Calu3 (cell line): ENCODE data around the gene CYB561A3. TPM values are rescaled to one million over a fixed set of nuclear protein-coding genes. Genes with fewer than 3 reads are reported as not detected.

Experiments
- BruUV-seq: library from RNA; stranded (reverse); fragments of 400-500 nt; replicated peaks from 2 replicates; lab custom pipeline; 2021; lab: Mats Ljungman, UMichigan
- CTCF ChIA-PET: fragments of 300-600 bp; sonication (Branson Sonifier 250); formaldehyde crosslinking; loops from one replicate; lab custom pipeline; 2022; ENCODE audit warnings: antibody characterized with exemption; lab: Charles Lee
- DNase-seq: peaks from one replicate; pipeline ENCODE4 v3.0.0; 2022
- H3K27ac Mint-ChIP-seq: one replicate; pipeline ENCODE4 v1.8.0; 2022; ENCODE audit warnings: mixed read lengths; ENCODE audit not compliant: unreplicated experiment
- H3K27me3 Mint-ChIP-seq: one replicate; pipeline ENCODE4 v1.8.0; 2022; ENCODE audit warnings: mixed read lengths; ENCODE audit not compliant: unreplicated experiment
- H3K36me3 Mint-ChIP-seq: one replicate; pipeline ENCODE4 v1.8.0; 2022; ENCODE audit warnings: mild to moderate bottlenecking, moderate library complexity, mixed read lengths; ENCODE audit not compliant: insufficient read depth, unreplicated experiment
- H3K4me1 Mint-ChIP-seq: one replicate; pipeline ENCODE4 v1.8.0; 2022; ENCODE audit warnings: mild to moderate bottlenecking, low read depth, mixed read lengths; ENCODE audit not compliant: unreplicated experiment
- H3K4me3 Mint-ChIP-seq: one replicate; pipeline ENCODE4 v1.8.0; 2022; ENCODE audit warnings: mild to moderate bottlenecking, low read depth, moderate library complexity, mixed read lengths; ENCODE audit not compliant: unreplicated experiment
- H3K9me3 Mint-ChIP-seq: one replicate; pipeline ENCODE4 v1.8.0; 2022; ENCODE audit warnings: low read depth, mixed read lengths; ENCODE audit not compliant: unreplicated experiment
- intact Hi-C: fragments of 100-400 bp; cut with micrococcal nuclease; formaldehyde crosslinking; loops from one replicate; pipeline ENCODE4 v1.10.0; 2022; ENCODE audit not compliant: unreplicated experiment
- total RNA-seq: library from RNA; stranded (reverse); gene quantifications from 2 replicates; pipeline ENCODE4 v1.2.3, GENCODE V29; 2022
- TF ChIP-seq, protein P1 (sequence below): fragments of 200-600 bp; IDR thresholded peaks from one replicate; pipeline ENCODE4 v1.8.0; 2022; ENCODE audit warnings: antibody characterized with exemption; ENCODE audit not compliant: unreplicated experiment

CYB561A3 gene
- total RNA-seq, 1 experiment from 2014 or later: 39.2 TPM

DNA sequence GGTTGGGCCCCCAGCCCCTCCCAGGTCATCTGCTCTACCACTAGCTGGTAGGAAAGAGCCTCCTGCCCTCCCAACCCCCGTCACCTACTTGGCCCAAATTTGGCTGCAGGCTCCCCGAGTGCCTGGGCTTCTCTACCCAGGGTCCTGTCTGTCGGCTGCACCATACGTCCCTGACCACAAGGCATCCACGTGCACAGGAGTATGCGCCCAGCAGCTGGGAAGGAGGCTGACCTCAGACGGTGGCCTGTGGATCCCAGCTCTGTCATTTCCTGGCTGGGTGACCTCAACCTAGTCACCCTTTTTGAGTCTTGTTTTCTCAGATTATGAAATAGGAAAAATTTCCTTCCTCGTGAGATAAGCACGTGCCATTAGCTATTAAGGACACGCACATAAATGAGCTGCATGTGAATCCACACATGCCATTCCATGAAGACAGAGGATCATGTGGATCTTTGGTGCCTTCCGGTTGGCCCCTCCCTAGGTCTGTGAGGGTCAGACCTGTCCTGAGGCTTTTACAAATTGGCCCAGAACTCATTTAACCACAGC is 13.7 kb downstream of the CYB561A3 start:
- no peak overlapping the region for H3K27ac Mint-ChIP-seq
- intact Hi-C loops: no loop called here
- peaks cover 10% of the 10 kb centered on the region for H3K36me3 Mint-ChIP-seq
- TF ChIP-seq, protein P1, sequence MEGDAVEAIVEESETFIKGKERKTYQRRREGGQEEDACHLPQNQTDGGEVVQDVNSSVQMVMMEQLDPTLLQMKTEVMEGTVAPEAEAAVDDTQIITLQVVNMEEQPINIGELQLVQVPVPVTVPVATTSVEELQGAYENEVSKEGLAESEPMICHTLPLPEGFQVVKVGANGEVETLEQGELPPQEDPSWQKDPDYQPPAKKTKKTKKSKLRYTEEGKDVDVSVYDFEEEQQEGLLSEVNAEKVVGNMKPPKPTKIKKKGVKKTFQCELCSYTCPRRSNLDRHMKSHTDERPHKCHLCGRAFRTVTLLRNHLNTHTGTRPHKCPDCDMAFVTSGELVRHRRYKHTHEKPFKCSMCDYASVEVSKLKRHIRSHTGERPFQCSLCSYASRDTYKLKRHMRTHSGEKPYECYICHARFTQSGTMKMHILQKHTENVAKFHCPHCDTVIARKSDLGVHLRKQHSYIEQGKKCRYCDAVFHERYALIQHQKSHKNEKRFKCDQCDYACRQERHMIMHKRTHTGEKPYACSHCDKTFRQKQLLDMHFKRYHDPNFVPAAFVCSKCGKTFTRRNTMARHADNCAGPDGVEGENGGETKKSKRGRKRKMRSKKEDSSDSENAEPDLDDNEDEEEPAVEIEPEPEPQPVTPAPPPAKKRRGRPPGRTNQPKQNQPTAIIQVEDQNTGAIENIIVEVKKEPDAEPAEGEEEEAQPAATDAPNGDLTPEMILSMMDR: no peak
- H3K9me3 Mint-ChIP-seq: no peaks in the 10 kb centered on the region
- H3K4me3 Mint-ChIP-seq: no peak overlapping the region
- no peak for DNase-seq
- BruUV-seq: no TSS peak
- H3K27me3 Mint-ChIP-seq: no peaks in the 10 kb centered on the region
- CTCF ChIA-PET: interaction anchor here (0.8 to 1.6 kb wide), 2 partner anchors 12 to 15 kb away, joined by 3 to 4 read pairs; partner anchors contain the start of gene TMEM138
- H3K4me1 Mint-ChIP-seq: no peaks in the 10 kb centered on the region

DNA sequence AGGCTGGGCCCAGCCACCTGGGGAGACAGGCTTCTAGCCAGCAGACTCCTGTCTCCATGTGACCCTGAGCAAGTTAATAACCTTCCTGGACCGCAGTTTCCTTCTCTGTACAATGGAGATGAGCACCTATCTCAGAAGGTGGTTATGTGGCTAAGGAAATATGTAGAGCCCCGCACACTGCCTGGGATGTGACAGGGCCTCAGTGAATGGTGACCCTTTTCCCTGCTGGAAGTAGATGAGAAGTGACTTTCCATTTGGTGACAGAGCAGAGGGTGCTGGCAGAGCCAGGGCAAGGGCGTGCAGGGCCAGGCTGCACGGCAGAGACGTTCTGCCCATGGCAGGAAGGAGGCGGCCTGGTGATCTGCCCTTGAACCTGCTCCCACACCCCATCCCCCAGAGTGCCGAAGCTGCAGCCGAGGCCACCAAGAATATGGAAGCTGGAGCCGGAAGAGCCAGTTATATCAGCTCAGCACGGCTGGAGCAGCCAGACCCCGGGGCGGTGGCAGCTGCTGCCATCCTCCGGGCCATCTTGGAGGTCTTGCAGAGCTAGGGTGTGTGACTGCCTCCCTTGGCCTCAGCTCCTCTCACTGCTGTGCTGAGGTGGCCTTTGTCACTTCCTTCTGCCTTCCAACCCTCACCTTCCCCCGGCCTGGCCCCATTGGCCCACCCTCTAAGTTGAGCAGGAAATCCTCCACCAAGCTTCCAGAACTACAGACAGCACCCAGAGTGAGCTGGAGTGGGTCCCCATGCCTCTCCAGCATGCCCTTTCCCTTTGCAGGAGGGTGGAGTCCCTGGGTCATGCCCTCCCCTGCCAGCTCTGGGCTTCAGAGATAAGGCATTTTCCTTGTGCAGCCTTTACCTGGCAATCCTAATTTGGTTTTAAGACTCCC is 15.5 kb downstream of the CYB561A3 start:
- H3K9me3 Mint-ChIP-seq: no peaks in the 10 kb centered on the region
- no TSS peak for BruUV-seq
- H3K27me3 Mint-ChIP-seq: no peaks in the 10 kb centered on the region
- H3K36me3 Mint-ChIP-seq: peaks cover 17% of the 10 kb centered on the region
- H3K27ac Mint-ChIP-seq: no peak overlapping the region
- H3K4me1 Mint-ChIP-seq: no peaks in the 10 kb centered on the region
- no peak for DNase-seq
- CTCF ChIA-PET: interaction anchor here (1.0 kb wide), 1 partner anchor 10 kb away, joined by 5 read pairs; no protein-coding TSS in a partner anchor
- intact Hi-C loops: no loop called here
- TF ChIP-seq, protein P1: no peak
- H3K4me3 Mint-ChIP-seq: no peak overlapping the region

DNA sequence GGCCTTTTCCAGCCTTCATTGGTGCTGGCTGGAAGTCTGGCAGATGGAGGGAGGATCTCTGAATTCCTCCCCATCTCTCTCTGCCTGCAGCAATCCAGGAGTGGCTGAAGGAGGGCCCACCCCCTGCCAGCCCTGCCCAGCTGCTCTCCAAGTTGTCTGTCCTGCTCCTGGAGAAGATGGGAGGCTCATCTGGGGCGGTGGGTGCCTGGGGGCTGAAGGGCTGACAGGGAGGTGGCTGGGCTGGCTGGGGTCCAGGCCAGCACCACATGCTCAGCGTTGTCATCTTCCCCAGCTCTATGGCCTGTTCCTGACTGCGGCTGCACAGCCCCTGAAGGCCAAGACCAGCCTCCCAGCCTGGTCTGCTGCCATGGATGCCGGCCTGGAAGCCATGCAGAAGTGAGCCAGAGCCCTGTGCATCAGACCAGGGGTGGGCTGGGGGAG is 16.5 kb downstream of the CYB561A3 start:
- TF ChIP-seq, protein P1: no peak

DNA sequence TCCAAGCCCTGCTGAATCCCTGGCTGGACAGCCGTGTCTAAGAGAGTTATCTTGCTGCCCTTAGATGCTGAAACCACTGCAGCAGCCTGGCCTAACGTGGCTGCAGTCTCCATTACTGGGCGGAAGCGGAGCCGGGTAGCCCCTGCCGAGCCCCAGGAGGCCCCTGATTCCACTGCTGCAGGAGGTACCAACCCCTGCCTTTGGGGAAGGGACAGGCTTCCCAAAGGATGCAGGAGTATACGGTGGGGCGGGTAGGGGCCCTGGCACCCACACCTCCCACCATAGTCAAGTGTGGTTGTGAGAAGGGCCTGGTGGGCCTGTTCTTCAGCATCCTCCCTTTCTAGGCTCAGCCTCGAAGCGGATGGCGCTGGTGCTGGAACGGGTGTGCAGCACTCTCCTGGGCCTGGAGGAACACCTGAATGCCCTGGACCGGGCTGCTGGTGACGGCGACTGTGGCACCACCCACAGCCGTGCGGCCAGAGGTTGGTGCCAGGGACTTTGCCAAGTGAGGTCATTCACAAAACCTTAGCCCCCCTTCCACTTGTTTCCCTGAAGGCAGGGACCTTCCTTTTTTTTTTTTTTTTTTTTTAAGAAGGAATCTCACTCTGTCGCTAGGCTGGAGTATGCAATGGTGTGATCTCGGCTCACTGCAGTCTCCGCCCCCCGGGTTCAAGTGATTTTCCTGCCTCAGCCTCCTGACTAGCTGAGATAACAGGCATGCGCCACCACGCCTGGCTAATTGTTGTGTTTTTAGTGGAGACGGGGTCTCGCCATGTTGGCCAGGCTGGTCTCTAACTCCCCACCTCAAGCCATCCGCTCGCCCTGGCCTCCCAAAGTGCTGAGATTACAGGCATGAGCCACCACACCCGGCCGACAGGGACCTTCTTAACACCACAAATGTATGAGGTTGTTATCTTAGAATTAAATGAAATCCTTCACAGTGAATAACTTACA is 17.6 kb downstream of the CYB561A3 start:
- Mint-ChIP-seq H3K36me3 (peaks cover 13% of the 10 kb centered on the region), H3K4me1 (no peaks in the 10 kb centered on the region), H3K9me3 (no peaks in the 10 kb centered on the region), H3K4me3 (no peak overlapping the region), H3K27ac (no peak overlapping the region), H3K27me3 (no peaks in the 10 kb centered on the region)
- TF ChIP-seq, protein P1: no peak
- CTCF ChIA-PET: interaction anchor here (0.6 kb wide), 1 partner anchor 79 kb away, joined by 7 read pairs; no protein-coding TSS in a partner anchor
- intact Hi-C loops: no loop called here
- BruUV-seq: no TSS peak
- no peak for DNase-seq

More for the DNA sequence above, 16.5 kb downstream of the CYB561A3 start:
- no peak for DNase-seq
- Mint-ChIP-seq H3K27ac (no peak overlapping the region), H3K4me1 (no peaks in the 10 kb centered on the region), H3K27me3 (no peaks in the 10 kb centered on the region), H3K36me3 (peaks cover 13% of the 10 kb centered on the region), H3K9me3 (no peaks in the 10 kb centered on the region), H3K4me3 (no peak overlapping the region)
- no TSS peak for BruUV-seq
- intact Hi-C loops: no loop called here
- CTCF ChIA-PET: no interaction called here
